ENCODE data around the gene POLD3.

- TF ChIP-seq CTCF (IDR thresholded peaks at IDR 0.05; ENCODE audit: low read depth, low read length) = no peak
- TF ChIP-seq, protein P1, sequence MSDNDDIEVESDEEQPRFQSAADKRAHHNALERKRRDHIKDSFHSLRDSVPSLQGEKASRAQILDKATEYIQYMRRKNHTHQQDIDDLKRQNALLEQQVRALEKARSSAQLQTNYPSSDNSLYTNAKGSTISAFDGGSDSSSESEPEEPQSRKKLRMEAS (IDR thresholded peaks at IDR 0.05; ENCODE audit: low read depth, low read length) = no peak
Measured at GRCh38 chr11:74662487-74663103, 70.2 kb downstream of the POLD3 start.

All from NB4 (cell line).